Measurements from ENCODE around the gene DNAJB4.
"Not testable (repeated sequence)": the region's sequence is repeated elsewhere in the genome, so short reads cannot be mapped to it uniquely, and the experiment has no call there.

The DNAJB4 gene

GRCh38 chr1:78040484-78041089 is 35.8 kb downstream of the DNAJB4 start:
- no peak for DNase-seq

- DNase-seq: no peak
These were observed 38.7 kb downstream of the DNAJB4 start for GRCh38 chr1:78043436-78043835.

GRCh38 chr1:78044796-78045562 is 40.2 kb downstream of the DNAJB4 start:
- DNase-seq: no peak

GRCh38 chr1:78045563-78045925 is 40.8 kb downstream of the DNAJB4 start:
- DNase-seq: no peak

- no peak for DNase-seq
These were observed 41.4 kb downstream of the DNAJB4 start, which contains the start of gene GIPC2 for GRCh38 chr1:78045926-78046778. Gene GIPC2 (plus strand): TSS chr1:78045966. CDS start chr1:78046095, 129 bp downstream.

- DNase-seq: no peak
These were observed 42.4 kb downstream of the DNAJB4 start for GRCh38 chr1:78047106-78047505.

- no peak for DNase-seq
These were observed 42.9 kb downstream of the DNAJB4 start for GRCh38 chr1:78047631-78048030.

- DNase-seq: no peak
These were observed 43.7 kb downstream of the DNAJB4 start for GRCh38 chr1:78048446-78048845.

- no peak for DNase-seq
These were observed 44.7 kb downstream of the DNAJB4 start for GRCh38 chr1:78049396-78049795.

GRCh38 chr1:78051005-78051404 is 46.3 kb downstream of the DNAJB4 start:
- no peak for DNase-seq

GRCh38 chr1:78052685-78053405 is 48.1 kb downstream of the DNAJB4 start:
- DNase-seq: peak; percentile 4

GRCh38 chr1:78053498-78053897 is 48.8 kb downstream of the DNAJB4 start:
- no peak for DNase-seq

GRCh38 chr1:78054559-78054958 is 49.8 kb downstream of the DNAJB4 start:
- no peak for DNase-seq

GRCh38 chr1:78054972-78055371 is 50.2 kb downstream of the DNAJB4 start:
- DNase-seq: no peak

- no peak for DNase-seq
These were observed 50.9 kb downstream of the DNAJB4 start for GRCh38 chr1:78055565-78056132.

- DNase-seq: no peak
These were observed 53.9 kb downstream of the DNAJB4 start for GRCh38 chr1:78058670-78059069.

GRCh38 chr1:78060857-78061563 is 56.3 kb downstream of the DNAJB4 start:
- DNase-seq: no peak

GRCh38 chr1:78061825-78062523 is 57.2 kb downstream of the DNAJB4 start:
- DNase-seq: no peak

- not testable (repeated sequence) for DNase-seq
These were observed 60.1 kb downstream of the DNAJB4 start for GRCh38 chr1:78064886-78065285.

Data from GDM1 (cell line).